Brain microvascular endothelial cell (primary cell): ENCODE measurements around the gene RSAD1.

Experiments
- DNase-seq: peaks from one replicate; pipeline ENCODE4 v3.0.0-alpha.2; 2020
- H3K27ac ChIP-seq: fragments of 250-450 bp; sonication (Bioruptor Pico); 2 replicates; pipeline ENCODE4 v1.5.1; 2020; ENCODE audit warnings: mild to moderate bottlenecking, moderate library complexity
- H3K27me3 ChIP-seq: fragments of 250-450 bp; sonication (Bioruptor Pico); replicated peaks from 2 replicates; pipeline ENCODE4 v1.5.1; 2020; ENCODE audit warnings: mild to moderate bottlenecking
- H3K36me3 ChIP-seq: fragments of 250-450 bp; sonication (Bioruptor Pico); replicated peaks from 2 replicates; pipeline ENCODE4 v1.5.1; 2020; ENCODE audit warnings: mild to moderate bottlenecking
- H3K4me3 ChIP-seq: 2 replicates; pipeline ENCODE4 v1.5.1; 2011; ENCODE audit warnings: low read depth, mild to moderate bottlenecking, control low read depth, low read length, moderate library complexity
- CTCF ChIP-seq: IDR thresholded peaks from 2 replicates; pipeline ENCODE4 v1.5.1; 2011; ENCODE audit warnings: low read depth, mild to moderate bottlenecking, moderate library complexity, low read length, control low read depth, inconsistent platforms; ENCODE audit errors: missing control alignments
- in situ Hi-C: cut with HindIII; loops from 2 replicates; pipeline ENCODE4 v1.10.0; 2017; ENCODE audit warnings: low sequenced_read_pairs, low pct_ligation_motif_present

Gene RSAD1

GRCh38 chr17:50460831-50461526 is 17.7 kb upstream of the RSAD1 start:
- no peak for TF ChIP-seq CTCF
- Histone ChIP-seq H3K27me3 (no peaks in the 10 kb centered on the region), H3K4me3 (no peak overlapping the region), H3K27ac (no peak overlapping the region), H3K36me3 (no peaks in the 10 kb centered on the region)
- in situ Hi-C loops = no loop called here
- DNase-seq = no peak

- in situ Hi-C loops = no loop called here
Observed at GRCh38 chr17:50461550-50462132, 17.0 kb upstream of the RSAD1 start.

GRCh38 chr17:50462446-50462845 is 16.2 kb upstream of the RSAD1 start:
- Histone ChIP-seq H3K27ac (no peak overlapping the region), H3K36me3 (no peaks in the 10 kb centered on the region), H3K4me3 (no peak overlapping the region), H3K27me3 (no peaks in the 10 kb centered on the region)
- TF ChIP-seq CTCF = no peak
- in situ Hi-C loops = no loop called here
- DNase-seq = no peak

More at GRCh38 chr17:50461550-50462132, 17.0 kb upstream of the RSAD1 start:
- H3K36me3 ChIP-seq = no peaks in the 10 kb centered on the region
- DNase-seq = no peak
- no peak for TF ChIP-seq CTCF
- H3K27me3 ChIP-seq = no peaks in the 10 kb centered on the region
- no peak overlapping the region for H3K4me3 ChIP-seq
- H3K27ac ChIP-seq = no peak overlapping the region

GRCh38 chr17:50464121-50464520 is 14.5 kb upstream of the RSAD1 start:
- H3K27ac ChIP-seq = no peak overlapping the region
- in situ Hi-C loops = no loop called here
- TF ChIP-seq CTCF = no peak
- no peaks in the 10 kb centered on the region for H3K36me3 ChIP-seq
- DNase-seq = no peak
- H3K27me3 ChIP-seq = peaks cover 15% of the 10 kb centered on the region
- H3K4me3 ChIP-seq = no peak overlapping the region

- Histone ChIP-seq H3K27me3 (peaks cover 21% of the 10 kb centered on the region), H3K27ac (no peak overlapping the region), H3K4me3 (no peak overlapping the region), H3K36me3 (no peaks in the 10 kb centered on the region)
- in situ Hi-C loops = no loop called here
- no peak for DNase-seq
- no peak for TF ChIP-seq CTCF
Observed at GRCh38 chr17:50464736-50465135, 13.9 kb upstream of the RSAD1 start.
